HG03575 (cell line): ENCODE data around the gene UBL5.

Experiments used
- ATAC-seq: cut with Tn5 transposase; IDR thresholded peaks from one replicate; pipeline ENCODE4 v1.9.1; 2021; ENCODE audit not compliant: unreplicated experiment, insufficient number of reproducible peaks, low FRiP score; ENCODE audit errors: extremely low read depth

UBL5 gene

DNA sequence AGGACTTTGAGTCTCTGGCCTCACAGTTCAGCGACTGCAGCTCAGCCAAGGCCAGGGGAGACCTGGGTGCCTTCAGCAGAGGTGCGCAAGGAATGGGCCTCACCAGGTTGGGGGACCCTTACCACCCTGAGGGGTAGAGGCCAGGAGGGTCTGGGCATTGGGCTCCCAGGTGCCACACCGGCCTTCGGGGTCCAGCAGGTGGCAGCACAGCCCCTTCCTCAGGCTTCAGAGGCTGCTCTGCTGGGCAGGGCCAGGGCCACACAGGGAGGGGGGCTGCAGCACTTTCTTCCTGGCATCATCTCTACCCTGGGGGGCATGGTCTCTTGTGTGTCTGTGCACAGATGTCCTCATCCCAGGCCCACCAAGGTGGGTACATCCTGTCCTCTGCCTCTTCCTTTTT lies 20.3 kb downstream of the UBL5 start:
- no peak for ATAC-seq

DNA sequence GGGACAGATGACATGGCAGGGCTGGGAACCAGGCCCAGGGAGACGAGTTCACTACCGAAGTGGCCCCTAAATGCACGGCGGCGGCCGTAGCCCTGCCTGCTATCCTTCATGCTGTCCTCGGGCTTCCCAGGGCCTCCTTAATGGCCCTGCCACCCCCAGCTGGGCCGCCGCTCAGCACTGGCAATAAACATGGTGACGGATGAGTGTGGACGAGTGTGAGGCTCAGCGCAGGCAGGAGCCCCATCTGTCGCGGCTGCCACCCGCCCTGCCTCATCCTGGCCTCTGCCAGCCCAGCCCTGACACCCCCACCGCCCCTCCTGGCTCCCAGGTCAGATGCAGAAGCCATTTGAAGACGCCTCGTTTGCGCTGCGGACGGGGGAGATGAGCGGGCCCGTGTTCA lies 21.0 kb downstream of the UBL5 start:
- ATAC-seq = no peak

DNA sequence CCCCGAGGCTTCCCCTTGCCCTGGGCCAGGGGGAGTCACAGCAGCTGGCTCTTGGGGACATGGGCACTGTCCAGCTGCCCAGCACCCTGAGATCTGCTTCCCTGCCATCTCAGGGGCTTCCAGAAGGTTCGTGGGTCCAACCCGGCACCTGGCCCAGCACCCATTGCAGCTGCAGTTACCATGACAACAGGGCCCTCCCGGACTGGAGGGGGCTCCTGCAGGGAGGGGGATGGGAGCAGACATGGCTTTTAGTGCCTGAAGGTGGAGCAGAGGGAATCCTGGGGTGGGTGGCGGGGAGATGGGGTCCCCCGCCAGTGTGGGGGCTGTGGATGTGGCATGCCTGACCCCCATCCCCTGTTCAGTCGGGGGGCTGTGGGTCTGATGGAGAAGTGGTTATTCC lies 22.1 kb downstream of the UBL5 start:
- no peak for ATAC-seq

DNA sequence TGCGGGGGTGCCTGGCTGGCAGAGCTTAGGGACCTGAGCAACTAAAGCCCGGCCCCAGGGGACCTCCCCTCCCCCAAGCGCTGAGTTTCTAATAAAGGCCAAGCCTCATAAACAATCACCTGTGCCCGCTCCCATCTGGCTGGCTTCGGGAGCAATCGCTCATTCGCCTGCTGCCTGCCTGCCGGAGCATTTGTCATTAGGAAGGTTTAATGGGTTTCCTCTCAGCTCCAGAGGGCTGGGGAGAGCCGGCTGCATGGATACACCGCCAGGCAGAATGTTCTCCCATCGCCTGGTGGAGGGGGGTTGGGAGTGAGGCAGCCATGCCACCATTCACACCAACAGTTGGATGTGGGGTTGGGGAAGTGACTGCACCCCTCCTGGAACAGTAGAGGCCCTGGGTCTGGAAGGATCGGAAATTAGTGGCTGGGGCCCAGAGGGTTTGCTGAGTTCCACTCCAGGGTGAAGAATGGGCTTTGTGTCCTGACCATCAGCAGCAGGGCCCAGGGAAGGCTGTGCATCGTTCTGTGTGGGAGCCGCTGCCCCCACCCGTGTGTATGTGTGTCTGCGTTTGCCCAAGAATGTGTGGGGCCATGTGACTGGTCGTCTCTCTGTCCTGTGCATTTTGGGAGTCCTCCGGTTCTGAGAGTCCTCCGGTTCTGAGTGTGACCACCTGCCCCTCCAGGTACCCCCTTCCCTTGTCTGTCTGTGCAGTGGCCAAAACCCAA lies 22.7 kb downstream of the UBL5 start:
- no peak for ATAC-seq

DNA sequence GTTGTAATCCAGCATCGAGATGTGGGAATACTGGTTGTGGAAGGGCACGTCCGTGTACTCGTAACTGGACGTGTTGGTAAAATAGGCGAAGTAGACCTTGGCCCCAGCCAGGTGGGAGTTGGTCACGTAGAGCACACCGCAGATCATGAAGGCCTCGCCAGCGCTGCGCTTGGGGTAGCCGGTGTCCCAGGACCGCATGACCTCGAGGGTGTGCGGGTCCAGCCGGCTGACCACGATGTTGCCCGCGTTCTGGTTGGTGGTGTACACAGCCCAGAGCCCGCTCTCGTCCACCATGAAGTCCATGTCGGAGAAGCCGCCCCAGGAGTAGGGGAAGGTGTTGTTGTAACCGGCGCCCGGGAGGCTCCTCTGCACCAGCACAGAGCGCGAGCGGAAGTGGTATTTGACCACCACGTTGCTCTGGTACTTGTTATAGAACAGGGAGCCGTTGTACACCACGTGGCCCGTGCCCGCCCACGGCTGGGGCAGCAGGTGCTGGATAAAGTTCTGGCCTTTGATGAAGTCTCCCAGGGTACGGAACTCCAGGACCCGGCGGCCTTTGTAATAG lies 26.6 kb downstream of the UBL5 start:
- no peak for ATAC-seq

DNA sequence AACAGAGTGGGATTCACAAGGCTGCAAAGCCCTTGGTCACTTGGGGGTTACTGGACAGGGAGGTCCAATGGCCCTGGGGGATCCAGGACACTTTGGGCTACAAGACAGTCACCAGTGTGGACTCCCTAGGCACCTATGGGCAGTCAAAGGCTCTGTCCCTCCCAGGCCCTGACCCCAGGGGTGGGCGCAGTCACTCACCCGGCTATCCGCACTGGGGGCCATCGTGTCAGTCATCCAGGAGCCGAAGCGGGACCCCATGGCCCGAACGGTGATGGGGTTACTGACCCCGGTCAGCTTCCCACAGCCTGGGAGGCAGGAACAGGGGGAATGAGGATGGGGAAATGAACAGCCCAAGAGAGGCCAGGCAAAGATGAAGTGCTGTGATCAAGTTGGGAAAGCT lies 28.9 kb downstream of the UBL5 start:
- no peak for ATAC-seq

DNA sequence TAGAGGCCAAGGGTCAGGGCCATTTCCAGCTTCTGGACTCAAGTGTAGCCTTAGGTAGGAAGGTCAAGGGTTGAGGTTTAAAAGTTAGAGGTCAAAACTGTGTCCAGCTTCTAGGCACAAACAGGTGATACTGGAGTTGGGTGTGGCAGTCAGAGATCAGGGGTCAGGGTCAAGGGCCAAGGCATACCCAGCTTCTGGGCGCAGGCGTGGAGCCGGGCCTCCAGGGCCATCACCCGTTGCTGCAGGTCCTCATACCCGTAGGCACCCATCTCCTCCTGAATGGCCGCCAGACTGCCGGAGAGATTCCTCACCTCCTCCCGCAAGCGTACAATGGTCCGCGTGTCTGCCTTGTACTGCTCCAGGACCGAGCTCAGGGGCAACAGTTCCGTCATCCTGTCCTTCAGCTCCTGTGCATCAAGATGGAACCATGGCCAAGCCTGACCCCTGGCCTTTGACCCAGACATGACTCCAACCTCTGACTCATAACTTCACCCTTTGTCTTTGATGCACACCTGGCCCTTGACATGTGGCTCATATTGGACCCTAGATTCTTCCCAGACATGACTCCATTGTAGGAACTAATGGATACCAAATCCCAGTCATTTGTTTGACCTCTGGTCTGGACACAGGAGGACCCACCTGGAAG lies 29.5 kb downstream of the UBL5 start:
- no peak for ATAC-seq

DNA sequence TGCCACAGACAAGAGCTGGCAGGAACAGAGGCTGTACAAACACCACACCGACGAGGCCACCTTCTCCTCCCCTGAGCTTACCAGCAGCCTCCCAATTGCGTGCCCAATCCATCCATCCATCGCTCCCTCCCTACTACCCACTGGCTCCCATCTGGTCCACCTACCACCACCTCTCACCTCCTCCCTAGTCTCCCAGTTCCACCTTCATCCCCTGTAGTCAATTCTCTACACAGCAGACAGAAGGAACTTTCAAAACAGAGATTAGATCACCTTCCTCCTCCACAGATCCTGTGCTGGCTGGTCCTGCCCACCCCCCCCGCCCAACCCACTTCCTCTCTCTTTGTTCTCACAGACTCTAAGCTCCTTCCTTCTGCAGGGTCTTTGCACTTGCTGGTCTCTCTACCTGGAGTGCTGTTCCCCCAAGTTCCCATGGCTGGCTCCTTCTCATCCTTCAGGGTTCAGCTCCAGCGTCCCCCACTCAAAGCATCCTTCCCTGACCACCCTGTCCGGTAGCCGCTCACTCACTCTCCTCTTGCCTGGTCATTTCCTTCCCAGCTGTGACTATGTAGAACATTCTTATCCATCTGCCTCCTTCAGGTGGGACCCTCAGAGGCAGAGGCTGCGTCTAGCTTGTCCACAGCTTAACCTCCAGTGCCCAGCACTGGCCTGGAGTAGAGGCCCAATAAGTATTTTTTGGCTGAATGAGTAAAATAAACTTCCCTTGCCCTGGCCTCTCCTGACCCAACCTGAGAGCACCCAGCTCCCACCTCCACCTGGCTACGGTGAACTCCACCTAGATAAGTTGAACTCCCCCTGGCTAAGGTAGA lies 30.4 kb downstream of the UBL5 start:
- no peak for ATAC-seq

DNA sequence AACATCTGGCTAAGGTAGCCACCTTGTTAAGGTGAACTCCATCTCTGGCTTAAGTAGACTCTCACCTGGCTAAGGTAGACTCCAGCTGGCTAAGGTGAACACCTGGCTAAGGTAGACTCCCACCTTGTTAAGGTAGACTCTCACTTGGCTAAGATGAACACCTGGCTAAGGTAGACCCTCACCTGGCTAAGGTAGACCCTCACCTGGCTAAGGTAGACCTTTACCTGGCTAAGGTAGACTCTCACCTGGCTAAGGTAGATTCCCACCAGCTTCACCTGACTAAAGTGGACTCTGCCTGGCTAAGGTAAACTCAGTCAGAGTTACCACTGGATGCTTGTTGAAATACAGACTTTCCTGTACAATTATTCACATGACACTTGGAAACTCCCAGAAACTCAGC lies 31.0 kb downstream of the UBL5 start:
- ATAC-seq = no peak

DNA sequence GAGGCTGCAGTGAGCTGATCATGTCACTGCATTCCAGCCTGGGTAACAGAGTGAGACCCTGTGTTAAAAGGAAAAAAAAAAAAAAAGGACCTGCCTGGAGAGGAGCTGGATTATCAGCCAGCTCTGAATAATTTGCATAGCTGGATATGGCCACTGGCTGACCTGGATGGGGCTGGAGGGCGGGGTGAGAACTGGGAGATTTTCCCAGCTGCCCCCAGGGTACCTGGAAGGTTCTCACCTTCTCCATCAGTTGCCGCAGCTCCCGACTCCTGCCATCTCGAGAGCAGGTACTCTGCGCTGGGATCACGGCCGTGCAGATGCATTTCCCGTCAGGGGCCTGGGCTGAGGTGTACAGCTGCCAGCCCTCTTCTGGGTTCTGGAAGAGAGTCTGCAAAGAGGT lies 32.7 kb downstream of the UBL5 start:
- no peak for ATAC-seq

DNA sequence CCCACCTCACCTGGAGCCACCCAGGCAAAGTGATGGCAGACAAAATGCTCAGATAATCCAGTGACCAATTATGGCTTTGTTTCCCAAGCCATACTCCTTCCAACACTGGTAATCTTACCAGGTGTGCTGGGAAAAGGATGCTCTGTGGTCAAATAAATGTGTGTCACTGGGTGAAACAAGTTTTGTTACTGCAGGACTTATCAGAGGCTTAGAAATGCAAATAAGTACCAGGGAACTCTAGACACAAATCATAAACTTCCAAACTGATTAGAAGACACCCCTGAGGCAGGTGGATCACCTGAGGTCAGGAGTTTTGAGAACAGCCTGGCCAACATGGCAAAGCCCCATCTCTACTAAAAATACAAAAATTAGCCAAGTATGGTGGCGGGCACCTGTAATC lies 33.8 kb downstream of the UBL5 start:
- ATAC-seq = no peak

DNA sequence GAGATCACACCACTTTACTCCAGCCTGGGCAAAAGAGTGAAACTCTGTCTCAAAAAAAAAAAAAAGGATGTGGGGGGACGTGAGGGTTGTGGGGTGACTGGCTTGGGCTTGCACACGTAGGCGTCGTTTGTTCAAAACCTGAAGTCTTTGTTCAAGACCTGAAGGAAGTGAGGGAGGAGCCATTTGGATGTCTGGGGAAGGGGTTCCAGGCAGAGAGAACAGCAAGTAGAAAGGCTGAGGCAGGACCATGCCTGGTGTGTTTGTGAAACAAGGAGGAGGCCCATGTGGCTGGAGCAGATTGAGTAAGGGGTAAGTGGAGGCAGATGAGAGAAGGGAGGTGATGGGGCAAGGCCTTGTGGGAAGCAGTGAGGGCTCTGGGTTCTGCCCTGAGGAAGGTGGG lies 35.2 kb downstream of the UBL5 start:
- ATAC-seq = no peak

DNA sequence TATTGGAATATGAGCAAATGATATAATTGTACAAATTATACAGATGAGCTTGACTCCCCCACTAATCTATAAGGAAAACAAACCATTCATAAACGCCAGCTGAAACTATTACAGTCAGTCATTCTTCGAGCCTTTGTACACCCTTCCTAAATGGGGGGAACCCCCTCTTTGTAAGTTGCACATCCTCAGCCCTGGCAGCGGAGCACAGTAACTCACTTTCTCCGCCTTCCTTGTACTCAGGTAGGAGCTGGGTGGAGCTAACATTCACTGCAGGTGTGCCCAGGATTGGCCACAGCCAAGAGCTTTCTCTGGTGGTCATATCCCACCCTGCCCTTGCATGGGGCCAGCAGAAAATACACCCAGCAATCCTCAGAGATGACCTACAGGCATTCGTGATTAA lies 36.0 kb downstream of the UBL5 start:
- no peak for ATAC-seq

DNA sequence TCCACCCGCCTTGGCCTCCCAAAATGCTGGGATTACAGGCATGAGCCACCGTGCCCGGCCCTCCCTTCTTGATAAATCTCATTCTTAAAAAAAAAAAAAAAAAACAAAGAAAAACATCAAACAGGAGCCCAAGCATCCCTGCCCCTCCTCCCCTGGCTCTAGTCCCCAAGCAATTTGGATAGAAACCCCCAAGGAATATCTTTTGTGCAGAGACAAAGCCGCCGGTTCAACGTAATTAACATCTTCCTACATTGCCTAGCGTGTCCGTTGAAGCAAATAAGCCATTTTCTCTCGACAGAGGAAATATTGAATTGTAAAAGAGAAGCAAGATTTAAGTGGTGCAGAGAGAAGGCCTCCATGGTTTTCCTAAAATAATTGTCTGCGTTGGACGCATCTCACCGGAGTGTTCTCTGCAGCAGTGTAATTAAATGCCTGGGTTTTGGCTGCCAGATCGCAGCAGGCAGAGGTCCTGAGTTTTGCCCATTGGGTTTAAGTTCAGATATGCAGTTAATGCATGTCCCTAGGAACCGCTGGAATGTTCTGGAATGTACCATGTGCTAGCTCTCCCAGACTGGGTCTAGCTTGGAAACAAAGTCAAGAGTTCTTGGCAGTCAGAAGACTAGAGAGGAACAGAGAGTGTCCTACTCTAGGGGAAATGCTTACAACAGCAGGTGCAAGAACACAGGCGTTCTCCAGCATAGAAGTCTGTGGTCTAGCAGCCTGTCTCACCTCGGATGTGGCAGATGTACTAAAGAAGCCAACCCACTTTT lies 38.2 kb downstream of the UBL5 start:
- no peak for ATAC-seq

DNA sequence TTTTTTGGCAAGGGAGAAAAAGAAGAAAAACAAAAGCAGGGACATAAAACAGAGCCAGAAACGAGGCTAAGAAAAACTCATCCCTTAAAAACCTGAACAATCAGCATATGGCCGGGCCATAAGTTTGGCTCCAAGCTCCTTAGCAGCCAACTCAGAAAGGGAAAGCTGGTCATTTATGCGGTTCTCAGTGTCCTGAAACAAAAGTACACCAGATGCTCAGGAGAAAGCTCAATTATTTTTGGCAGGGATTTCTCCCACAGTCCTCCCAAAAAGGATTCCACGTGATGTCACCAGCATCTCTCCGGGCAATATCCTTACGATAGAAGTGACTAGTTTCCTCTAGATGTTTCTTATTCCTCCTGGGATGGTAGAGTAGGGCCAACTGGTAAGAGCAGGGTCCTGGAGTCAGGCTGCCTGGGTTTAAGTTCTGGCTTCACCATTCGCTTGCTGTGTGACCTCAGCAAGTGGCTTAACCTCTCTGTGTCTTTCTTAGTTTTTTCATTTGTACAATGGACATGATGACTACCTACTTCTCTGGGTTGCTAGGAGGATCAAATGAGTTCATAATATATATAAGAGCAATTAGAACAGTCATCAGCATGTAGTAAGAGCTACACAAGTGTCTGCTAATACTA lies 41.4 kb downstream of the UBL5 start:
- no peak for ATAC-seq

DNA sequence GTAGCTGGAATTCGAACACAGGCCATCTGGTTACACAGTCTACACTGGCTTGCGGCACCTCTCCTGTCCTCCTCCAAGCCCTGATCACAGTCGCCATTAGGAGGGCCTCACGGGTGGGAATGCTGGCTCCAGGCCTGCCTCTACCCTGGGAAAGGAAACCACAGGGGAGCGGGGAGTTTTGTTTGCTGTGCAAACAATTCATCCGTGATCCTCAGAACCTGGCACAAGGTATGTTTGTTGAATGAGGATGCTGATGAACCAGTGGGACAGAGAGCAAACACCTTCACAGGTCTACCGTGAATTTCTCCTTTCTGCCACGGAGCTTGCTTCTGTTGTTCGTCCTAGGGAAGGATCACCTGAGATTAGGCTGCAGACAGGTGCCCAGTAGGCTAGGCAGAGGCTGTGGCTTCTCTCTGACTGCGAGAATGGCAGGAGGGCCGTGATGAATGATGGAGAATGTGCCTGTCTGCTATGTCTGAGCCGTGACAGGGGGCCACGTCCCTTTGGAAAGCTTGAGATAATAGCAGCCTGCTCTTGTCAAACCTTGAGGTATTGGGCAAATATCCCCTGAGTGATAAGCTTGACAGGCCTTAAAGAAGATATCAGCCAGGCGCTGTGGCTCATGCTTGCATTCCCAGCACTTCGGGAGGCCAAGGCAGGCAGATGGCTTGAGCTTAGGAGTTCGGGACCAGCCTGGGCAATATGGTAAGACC lies 44.1 kb downstream of the UBL5 start:
- ATAC-seq = no peak

DNA sequence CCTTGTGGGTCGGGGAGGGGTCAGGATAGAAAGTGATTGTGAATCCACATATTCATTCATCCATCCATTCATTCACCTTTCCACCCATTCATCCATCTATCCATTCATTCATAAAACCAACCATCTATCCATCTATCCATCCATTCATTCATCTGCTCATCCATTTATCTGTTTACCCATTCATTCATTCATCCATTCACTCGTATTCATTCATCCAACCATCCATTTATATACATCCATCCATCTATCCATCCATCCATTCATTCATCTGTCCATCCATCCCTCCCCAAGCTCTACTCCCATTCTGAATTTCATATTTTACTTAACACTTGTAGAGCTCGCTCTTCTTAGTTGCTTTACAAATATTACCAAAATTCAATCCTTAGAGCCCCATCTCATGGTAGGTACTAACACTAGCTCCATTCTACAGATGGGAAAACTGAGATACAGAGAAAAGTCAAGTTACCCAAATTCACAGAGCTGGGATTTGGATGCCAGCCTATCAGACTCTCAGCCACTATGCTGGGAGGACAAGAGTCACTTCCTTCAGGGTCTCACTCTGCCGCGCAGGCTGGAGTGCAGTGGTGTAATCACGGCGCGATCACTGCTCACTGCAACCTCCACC lies 45.0 kb downstream of the UBL5 start:
- ATAC-seq = no peak
